GM12891 (cell line): ENCODE measurements around the gene BMP6.

ENCODE experiments used
- POLR2A ChIP-seq: IDR thresholded peaks from 2 replicates; pipeline ENCODE4 v1.6.1; 2011; ENCODE audit warnings: low read depth, low read length, control low read depth
- POLR2AphosphoS5 ChIP-seq: IDR thresholded peaks from 2 replicates; pipeline ENCODE4 v1.6.1; 2011; ENCODE audit warnings: low read depth, low read length, control low read depth
- POU2F2 ChIP-seq: IDR thresholded peaks from 2 replicates; pipeline ENCODE4 v1.6.1; 2011; ENCODE audit warnings: low read depth, mild to moderate bottlenecking, control low read depth, low read length, moderate library complexity
- SPI1 ChIP-seq: IDR thresholded peaks from 2 replicates; pipeline ENCODE4 v1.6.1; 2011; ENCODE audit warnings: low read depth, low read length, control low read depth
- TAF1 ChIP-seq: IDR thresholded peaks from 2 replicates; pipeline ENCODE4 v1.6.1; 2011; ENCODE audit warnings: low read depth, low read length, control low read depth

- TF ChIP-seq POLR2A (no peak), TAF1 (no peak), POLR2AphosphoS5 (no peak), SPI1 (no peak), POU2F2 (no peak)
Measured at GRCh38 chr6:7805078-7805849, 79.4 kb downstream of the BMP6 start.
